Thoracic aorta (tissue), 2 donors: ENCODE measurements around the gene REV1. TPM values are rescaled to one million over a fixed set of nuclear protein-coding genes. Genes with fewer than 3 reads are reported as not detected.

Experiments used
- ATAC-seq: fragments of 150-250 bp; one replicate; pipeline ENCODE4 v1.8.0; 2017; ENCODE audit warnings: low read depth; ENCODE audit not compliant: insufficient number of reproducible peaks, low FRiP score
- DNase-seq: peaks from one replicate; pipeline ENCODE4 v3.0.0-alpha.2; 2020; ENCODE audit warnings: low spot score
- H3K27ac ChIP-seq, 2 donors: fragments of 200-600 bp; sonication (generic); 1 replicate in 1 of 2; 2 replicates in 1 of 2; pipeline ENCODE4 v1.5.1; 2016; ENCODE audit warnings: mild to moderate bottlenecking in 2 of 2, moderate library complexity in 2 of 2
- H3K27me3 ChIP-seq: fragments of 200-600 bp; sonication (generic); replicated peaks from 2 replicates; pipeline ENCODE4 v1.6.0; 2016; ENCODE audit warnings: mild to moderate bottlenecking; ENCODE audit not compliant: insufficient read depth
- H3K36me3 ChIP-seq: fragments of 200-600 bp; sonication (generic); one replicate; pipeline ENCODE4 v1.5.1; 2016
- H3K4me1 ChIP-seq, 2 donors: fragments of 200-600 bp; sonication (generic); 1 replicate in 1 of 2; 2 replicates in 1 of 2; pipeline versions ENCODE4 v1.5.1 to v1.6.0; 2016; ENCODE audit warnings: low read depth in 2 of 2, mild to moderate bottlenecking in 1 of 2; ENCODE audit not compliant: control insufficient read depth in 1 of 2
- H3K4me3 ChIP-seq: fragments of 200-600 bp; sonication (generic); 2 replicates; pipeline ENCODE4 v1.5.1; 2016; ENCODE audit warnings: mild to moderate bottlenecking
- H3K9me3 ChIP-seq: fragments of 200-600 bp; sonication (generic); 2 replicates; pipeline ENCODE4 v1.5.1; 2016
- total RNA-seq, 2 donors: library from RNA; depleted of rRNA; stranded (reverse); fragments of >200 nt; gene quantifications; one replicate each; pipeline versions ENCODE4 v1.1.0 to v1.2.3, GENCODE V29; 2016
- TF ChIP-seq, protein P1 (sequence below): fragments of 200-600 bp; sonication (generic); IDR thresholded peaks from one replicate; pipeline ENCODE4 v1.5.1; 2019; ENCODE audit warnings: antibody characterized with exemption

REV1 gene
- total RNA-seq: 100 to 1,000 TPM in 1 of 2 donors, 10 to 100 TPM in 1; 48.3 to 107 TPM

DNA sequence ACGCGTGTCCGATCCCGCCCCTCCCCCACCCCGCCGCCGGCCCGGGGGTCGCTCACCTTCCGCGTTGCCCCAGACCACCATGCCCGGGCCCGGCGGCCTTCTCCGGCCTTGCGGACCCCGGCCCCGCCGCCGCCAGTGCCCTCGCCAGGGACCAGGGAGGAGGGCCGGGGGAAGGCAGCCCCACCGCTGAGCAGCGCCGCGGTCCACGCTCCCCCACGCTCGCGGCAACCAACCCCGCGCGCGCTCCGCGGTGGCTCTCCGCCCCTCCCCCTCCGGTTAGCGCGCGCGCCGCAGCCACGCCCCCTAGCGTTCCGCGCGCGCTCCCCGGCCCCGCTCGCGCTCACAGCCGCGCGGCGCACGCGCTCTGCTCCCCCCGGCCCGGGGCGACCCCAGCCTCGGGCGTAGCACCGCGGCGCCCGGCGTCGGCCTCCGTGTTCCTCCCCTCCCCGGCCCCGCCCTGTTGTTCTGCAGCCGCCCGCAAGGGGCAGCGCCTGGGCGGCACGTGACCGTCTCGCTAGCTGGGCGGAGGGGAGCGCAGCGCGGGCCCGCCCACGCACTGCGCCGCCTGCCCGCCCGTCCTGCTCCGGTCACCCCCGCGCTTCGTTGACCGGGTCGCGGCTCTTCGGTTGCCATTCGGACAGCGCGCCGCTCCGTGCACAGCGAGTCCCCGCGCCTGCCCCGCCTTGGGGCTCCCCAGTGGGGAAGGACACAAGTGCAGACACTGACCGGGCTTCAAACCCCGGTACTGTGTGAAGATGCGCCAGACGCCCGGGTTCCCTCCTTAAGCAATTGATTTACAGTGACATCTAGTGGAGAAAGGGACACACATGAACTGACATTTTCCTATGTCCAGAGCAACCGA is at the start of gene REV1:
REV1 (minus strand) TSS at position 257 of the 862 bp plus-strand sequence. CDS start 25,042 bp downstream, outside the sequence.
- no peaks in the 10 kb centered on the region for H3K36me3 ChIP-seq
- H3K27me3 ChIP-seq: no peaks in the 10 kb centered on the region
- peaks cover 13 to 18% of the 10 kb centered on the region in 2 donors for H3K4me1 ChIP-seq
- TF ChIP-seq, protein P1, sequence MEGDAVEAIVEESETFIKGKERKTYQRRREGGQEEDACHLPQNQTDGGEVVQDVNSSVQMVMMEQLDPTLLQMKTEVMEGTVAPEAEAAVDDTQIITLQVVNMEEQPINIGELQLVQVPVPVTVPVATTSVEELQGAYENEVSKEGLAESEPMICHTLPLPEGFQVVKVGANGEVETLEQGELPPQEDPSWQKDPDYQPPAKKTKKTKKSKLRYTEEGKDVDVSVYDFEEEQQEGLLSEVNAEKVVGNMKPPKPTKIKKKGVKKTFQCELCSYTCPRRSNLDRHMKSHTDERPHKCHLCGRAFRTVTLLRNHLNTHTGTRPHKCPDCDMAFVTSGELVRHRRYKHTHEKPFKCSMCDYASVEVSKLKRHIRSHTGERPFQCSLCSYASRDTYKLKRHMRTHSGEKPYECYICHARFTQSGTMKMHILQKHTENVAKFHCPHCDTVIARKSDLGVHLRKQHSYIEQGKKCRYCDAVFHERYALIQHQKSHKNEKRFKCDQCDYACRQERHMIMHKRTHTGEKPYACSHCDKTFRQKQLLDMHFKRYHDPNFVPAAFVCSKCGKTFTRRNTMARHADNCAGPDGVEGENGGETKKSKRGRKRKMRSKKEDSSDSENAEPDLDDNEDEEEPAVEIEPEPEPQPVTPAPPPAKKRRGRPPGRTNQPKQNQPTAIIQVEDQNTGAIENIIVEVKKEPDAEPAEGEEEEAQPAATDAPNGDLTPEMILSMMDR: peak; percentile 80
- H3K27ac ChIP-seq: peak within 1 kb of the TSS; percentile 76 to 87
- H3K4me3 ChIP-seq: peak within 1 kb of the TSS; percentile 98
- ATAC-seq: peak; percentile 88
- no peaks in the 10 kb centered on the region for H3K9me3 ChIP-seq
- peak; percentile 70 for DNase-seq

DNA sequence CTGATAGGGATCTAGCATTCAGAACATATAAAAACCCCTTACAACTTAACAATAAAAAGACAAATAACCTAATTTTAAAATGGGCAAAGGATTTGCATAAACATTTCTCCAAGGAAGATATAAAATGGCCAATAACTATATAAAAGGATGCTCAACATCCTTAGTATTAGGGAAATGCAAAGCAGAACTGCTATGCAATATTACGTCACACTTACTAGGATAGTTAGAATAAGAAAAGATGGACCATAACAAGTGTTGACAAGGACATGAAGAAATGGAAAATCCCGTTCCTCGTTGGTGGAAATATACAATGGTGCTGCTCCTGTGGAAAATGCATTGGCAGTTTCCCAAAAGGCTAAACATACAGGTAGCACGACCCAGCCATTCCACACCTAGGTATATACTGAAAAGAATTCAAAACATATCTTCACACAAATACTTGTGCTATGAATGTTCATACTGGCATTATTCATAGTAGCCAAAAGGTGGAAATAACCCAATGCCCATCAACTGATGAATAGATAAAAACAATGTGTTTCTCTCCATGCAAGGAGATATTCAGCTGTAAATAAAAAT is 48.2 kb upstream of the REV1 start:
- Histone ChIP-seq H3K27me3 (no peaks in the 10 kb centered on the region), H3K9me3 (no peaks in the 10 kb centered on the region), H3K4me1 (no peaks in the 10 kb centered on the region), H3K4me3 (no peak overlapping the region), H3K36me3 (no peaks in the 10 kb centered on the region), H3K27ac (no peak overlapping the region)
- TF ChIP-seq, protein P1: no peak
- no peak for ATAC-seq
- DNase-seq: no peak

DNA sequence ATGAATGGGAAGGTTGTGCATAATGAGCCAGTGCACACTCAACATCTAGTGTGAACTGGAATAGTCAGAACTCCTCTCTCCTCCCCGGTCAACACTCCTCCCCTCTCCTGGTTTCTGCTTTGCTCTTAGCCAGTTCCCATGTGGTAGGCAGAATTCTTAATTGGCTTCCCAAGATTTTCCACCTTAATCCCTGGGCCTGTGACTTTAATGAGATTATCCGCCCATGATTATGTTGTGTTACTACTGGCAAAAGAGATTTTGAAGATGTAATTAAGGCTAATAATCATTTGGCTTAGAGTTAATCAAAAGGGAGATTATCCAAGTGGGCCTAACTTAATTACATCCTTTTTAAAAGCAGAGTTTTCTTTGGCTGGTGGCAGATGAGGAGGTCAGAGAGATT is 34.2 kb upstream of the REV1 start:
- DNase-seq (no peak), ATAC-seq (no peak)
- Histone ChIP-seq H3K4me3 (no peak overlapping the region), H3K36me3 (no peaks in the 10 kb centered on the region), H3K27ac (no peak overlapping the region), H3K4me1 (no peaks in the 10 kb centered on the region), H3K27me3 (no peaks in the 10 kb centered on the region), H3K9me3 (no peaks in the 10 kb centered on the region)
- TF ChIP-seq, protein P1: no peak

DNA sequence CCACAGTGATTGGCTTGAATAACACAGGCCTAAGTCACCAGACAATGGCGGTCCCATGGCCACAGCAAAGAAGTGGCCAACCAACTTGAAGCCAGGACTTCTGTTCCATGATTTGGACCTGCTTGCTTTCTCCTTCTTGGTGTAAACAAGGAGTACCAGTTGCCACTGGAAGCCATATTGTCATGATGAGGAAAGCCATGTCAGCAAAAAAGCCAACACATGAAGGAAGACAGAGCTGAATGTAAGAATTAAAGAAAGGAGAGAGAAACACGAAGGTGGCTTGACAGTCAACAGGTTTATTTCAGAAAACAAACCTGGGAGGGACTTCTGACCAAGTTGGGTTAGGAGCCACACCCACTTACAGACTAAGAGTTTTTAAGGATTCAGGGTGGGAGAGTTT is 32.3 kb upstream of the REV1 start:
- ATAC-seq (no peak), DNase-seq (no peak)
- Histone ChIP-seq H3K9me3 (no peaks in the 10 kb centered on the region), H3K27ac (no peak overlapping the region), H3K4me3 (no peak overlapping the region), H3K27me3 (no peaks in the 10 kb centered on the region), H3K36me3 (no peaks in the 10 kb centered on the region), H3K4me1 (no peaks in the 10 kb centered on the region)
- TF ChIP-seq, protein P1: no peak

DNA sequence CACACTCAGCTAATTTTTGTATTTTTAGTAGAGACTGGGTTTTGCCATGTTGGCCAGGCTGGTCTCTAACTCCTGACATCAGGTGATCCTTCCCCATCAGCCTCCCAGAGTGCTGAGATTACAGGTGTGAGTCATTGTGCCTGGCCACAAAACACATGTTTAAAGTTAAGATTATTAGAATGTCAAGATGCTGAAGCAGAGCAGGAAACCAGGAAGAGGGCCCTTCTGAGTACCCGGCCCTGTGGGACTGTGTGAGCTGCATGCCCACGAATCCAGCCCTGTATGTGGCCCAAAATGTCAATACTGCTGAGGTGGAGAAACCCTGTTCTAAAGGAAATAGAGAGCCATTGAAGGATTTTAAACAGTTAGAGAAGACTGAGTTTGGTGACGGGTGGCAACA is 31.0 kb upstream of the REV1 start:
- H3K9me3 ChIP-seq: no peaks in the 10 kb centered on the region
- no peak overlapping the region for H3K4me3 ChIP-seq
- no peaks in the 10 kb centered on the region for H3K27me3 ChIP-seq
- no peaks in the 10 kb centered on the region for H3K36me3 ChIP-seq
- no peak for DNase-seq
- no peak overlapping the region for H3K27ac ChIP-seq
- TF ChIP-seq, protein P1: no peak
- no peaks in the 10 kb centered on the region for H3K4me1 ChIP-seq
- no peak for ATAC-seq
